ENCODE data around the gene COL2A1.

DNA sequence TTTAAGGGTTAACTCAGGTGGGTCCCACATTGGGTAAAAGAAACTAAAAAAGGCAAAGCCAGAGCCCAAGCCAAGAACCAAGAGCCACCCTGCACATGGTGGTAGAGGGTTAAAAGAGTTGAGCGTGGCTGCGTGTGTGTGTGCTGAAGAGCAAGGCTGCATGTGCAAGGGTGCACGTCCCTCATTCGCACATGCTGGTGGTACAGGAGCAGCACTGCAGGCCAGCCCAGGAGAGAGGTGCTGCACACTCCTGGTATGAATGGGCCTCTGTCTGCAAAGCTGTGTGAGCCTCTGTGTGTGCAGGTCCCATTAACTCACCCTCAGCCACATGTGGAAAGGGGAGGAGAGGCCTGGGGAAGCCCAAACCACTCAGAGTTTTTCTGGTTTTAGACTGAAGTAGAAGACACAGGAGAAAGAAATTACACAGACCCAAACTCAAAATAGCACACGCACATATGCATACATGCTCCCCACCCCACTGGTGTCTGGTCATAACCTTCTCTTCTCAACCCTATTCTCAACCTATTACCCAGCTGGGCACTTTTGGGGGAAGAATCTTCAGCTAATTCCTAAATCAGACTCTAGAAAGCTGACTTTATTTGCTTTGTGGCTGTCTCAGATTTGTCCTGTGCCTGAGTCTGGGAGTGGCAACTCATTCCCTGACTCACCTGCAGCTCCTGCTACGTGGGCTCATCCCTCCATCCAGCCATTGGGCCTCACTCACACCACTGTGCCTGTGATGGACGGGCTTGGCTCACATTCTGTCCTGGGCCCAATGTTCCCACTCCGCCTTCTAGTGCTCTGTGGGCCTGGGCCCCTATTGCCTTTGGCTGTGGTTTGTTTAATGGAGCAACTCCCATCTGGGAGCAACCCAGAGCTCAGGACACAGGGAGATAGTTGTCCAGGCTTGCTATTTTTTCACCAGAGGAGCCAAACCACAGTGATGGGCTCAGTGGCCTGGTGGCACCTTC lies 30.8 kb upstream of the COL2A1 start:
- no peak for TF ChIP-seq EZH2phosphoT487 (IDR thresholded peaks at IDR 0.05; ENCODE audit: insufficient read depth, low read depth)
- no peak for TF ChIP-seq EZH2 (IDR thresholded peaks at IDR 0.05; ENCODE audit: insufficient read depth, poor library complexity, severe bottlenecking)
